HFF-Myc (cell line): ENCODE results near the gene GSTCD.
"Not testable (repeated sequence)": the region's sequence is repeated elsewhere in the genome, so short reads cannot be mapped to it uniquely, and the experiment has no call there.

Source experiments
- DNase-seq: peaks from one replicate; pipeline ENCODE4 v3.0.0-alpha.2; 2011; ENCODE audit warnings: low read depth; ENCODE audit errors: extremely low read depth
- H3K4me3 ChIP-seq: replicated peaks from 2 replicates; pipeline ENCODE4 v1.5.1; 2011; ENCODE audit warnings: low read depth, mild to moderate bottlenecking, control low read depth, low read length
- CTCF ChIP-seq: IDR thresholded peaks from 2 replicates; pipeline ENCODE4 v1.5.1; 2012; ENCODE audit warnings: mild to moderate bottlenecking, low read depth, low read length, control low read depth; ENCODE audit errors: missing control alignments

GSTCD gene

DNA sequence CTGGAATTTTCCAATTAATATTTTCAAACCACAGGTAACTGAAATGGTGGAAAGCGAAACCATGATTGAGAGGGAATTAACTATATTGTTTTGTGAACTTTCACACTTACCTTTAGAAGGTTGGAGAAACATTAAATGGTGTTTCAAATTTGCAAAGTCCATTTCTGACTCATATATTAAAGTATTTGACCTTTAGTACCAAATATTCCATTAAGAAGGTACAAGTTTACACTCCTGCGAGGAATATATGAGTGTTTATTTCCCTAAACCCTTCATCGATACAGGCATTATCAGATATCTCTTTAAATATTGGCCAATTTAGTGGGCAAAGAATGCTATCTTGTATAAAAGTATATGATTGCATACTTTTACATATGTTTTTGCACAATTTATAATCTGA, 142.6 kb downstream of the GSTCD start:
- no peak for TF ChIP-seq CTCF
- DNase-seq = no peak
- H3K4me3 ChIP-seq = no peak overlapping the region

GRCh38 chr4:105852230-105852629, 143.6 kb downstream of the GSTCD start:
- not testable (repeated sequence) for H3K4me3 ChIP-seq, DNase-seq

- no peak for DNase-seq
- H3K4me3 ChIP-seq = no peak overlapping the region
- TF ChIP-seq CTCF = no peak
These were observed 150.0 kb downstream of the GSTCD start for GRCh38 chr4:105858466-105859040.

DNA sequence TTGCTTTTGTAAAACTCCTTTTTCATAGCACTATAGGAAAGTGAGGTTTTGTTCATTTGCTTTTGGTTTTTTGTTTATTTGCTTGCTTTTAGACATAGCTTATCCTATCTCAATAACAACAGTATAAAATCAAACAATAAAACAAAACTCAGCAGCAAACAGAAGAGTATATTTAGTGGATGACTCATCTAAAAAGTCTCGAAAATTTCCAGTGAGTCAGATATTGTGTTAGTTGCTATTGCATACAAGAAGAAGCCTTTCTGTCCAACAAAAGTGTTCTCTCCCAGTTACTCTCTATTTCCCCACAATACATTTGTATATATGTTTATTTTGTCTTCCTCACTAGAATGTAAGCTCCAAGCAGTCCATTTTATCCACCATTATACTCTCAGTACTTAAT, 150.6 kb downstream of the GSTCD start:
- peak; percentile 16 for DNase-seq
- TF ChIP-seq CTCF = no peak
- no peak overlapping the region for H3K4me3 ChIP-seq

DNA sequence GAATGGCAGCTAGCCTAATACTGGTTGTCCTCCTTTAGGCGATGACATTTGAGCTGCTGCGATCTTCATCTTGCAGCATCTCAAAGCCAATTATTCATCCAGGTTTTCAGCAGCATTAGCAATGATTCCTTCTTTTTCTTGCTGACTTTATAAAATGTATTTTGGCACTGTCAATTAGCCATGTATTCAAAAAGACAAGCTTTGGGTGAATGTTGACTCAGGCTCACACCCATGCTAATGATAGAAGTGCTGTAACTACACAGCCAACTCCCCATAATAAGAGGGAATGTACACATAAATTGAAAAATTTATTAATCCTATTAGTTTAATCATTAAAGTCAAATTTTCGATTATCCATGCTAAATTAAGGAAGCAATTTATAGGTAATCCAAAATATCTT, 162.4 kb downstream of the GSTCD start:
- no peak for DNase-seq
- no peak for TF ChIP-seq CTCF
- H3K4me3 ChIP-seq = no peak overlapping the region

- no peak for TF ChIP-seq CTCF
- no peak for DNase-seq
- H3K4me3 ChIP-seq = no peak overlapping the region
These were observed 163.4 kb downstream of the GSTCD start for GRCh38 chr4:105871997-105872396.

- TF ChIP-seq CTCF = no peak
- no peak for DNase-seq
- no peak overlapping the region for H3K4me3 ChIP-seq
These were observed 166.6 kb downstream of the GSTCD start for GRCh38 chr4:105875233-105875632.
